ENCODE measurements around the gene GSTM3.

DNA sequence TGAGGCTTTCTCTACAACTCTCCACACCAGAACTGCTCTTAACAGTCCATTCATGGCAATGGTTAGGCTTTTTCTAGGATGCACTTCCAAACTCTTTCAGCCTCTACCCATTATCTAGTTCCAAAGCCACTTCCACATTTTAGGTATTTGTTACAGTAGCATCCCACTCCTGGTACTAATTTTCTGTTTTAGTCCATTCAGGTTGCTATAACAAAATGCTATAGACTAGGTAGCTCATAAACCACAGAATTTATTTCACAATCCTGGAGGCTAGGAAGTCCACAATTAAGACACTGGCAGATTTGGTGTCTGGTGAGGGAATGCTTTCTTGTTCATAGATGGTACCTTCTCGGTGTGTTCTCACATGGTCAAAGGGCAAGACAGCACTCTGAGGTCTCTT, 40.1 kb upstream of the GSTM3 start:
- TF ChIP-seq, protein P1, sequence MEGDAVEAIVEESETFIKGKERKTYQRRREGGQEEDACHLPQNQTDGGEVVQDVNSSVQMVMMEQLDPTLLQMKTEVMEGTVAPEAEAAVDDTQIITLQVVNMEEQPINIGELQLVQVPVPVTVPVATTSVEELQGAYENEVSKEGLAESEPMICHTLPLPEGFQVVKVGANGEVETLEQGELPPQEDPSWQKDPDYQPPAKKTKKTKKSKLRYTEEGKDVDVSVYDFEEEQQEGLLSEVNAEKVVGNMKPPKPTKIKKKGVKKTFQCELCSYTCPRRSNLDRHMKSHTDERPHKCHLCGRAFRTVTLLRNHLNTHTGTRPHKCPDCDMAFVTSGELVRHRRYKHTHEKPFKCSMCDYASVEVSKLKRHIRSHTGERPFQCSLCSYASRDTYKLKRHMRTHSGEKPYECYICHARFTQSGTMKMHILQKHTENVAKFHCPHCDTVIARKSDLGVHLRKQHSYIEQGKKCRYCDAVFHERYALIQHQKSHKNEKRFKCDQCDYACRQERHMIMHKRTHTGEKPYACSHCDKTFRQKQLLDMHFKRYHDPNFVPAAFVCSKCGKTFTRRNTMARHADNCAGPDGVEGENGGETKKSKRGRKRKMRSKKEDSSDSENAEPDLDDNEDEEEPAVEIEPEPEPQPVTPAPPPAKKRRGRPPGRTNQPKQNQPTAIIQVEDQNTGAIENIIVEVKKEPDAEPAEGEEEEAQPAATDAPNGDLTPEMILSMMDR (IDR thresholded peaks at IDR 0.05; ENCODE audit: low read length) = no peak
- TF ChIP-seq EZH2 (optimal IDR thresholded peaks at IDR 0.05; ENCODE audit: low read depth, low read length) (no peak), EZH2phosphoT487 (IDR thresholded peaks at IDR 0.05; ENCODE audit: low read length) (no peak)

Measured in MM.1S (cell line).